ENCODE results near the gene EPHA3. TPM values are rescaled to one million over a fixed set of nuclear protein-coding genes. Genes with fewer than 3 reads are reported as not detected.

Gene EPHA3
- total RNA-seq, 4 donors from 2014 or later: 0.36 to 1.8 (median 0.90) TPM

GRCh38 chr3:89434621-89435380 lies 327.4 kb downstream of the EPHA3 start:
- Histone ChIP-seq H3K9me3 (no peaks in the 10 kb centered on the region), H3K4me3 (no peak overlapping the region), H3K4me1 (no peaks in the 10 kb centered on the region), H3K27ac (no peak overlapping the region), H3K27me3 (no peaks in the 10 kb centered on the region), H3K36me3 (no peaks in the 10 kb centered on the region)
- no peak for DNase-seq
- ATAC-seq: no peak
- in situ Hi-C loops (cut with MboI; ENCODE audit: low sequenced_read_pairs in 4 of 4) (no loop called here), intact Hi-C loops (cut with DNase I; ENCODE audit: low total_unique reads) (no loop called here)
- TF ChIP-seq CTCF (IDR thresholded peaks at IDR 0.05 in 4 of 5, conservative IDR thresholded peaks at IDR 0.05 in 1 of 5) (no peak), POLR2A (IDR thresholded peaks at IDR 0.05) (no peak)

- in situ Hi-C loops (cut with MboI; ENCODE audit: low sequenced_read_pairs in 4 of 4): no loop called here
- no peak for ATAC-seq
- no peak for TF ChIP-seq CTCF (IDR thresholded peaks at IDR 0.05 in 4 of 5, conservative IDR thresholded peaks at IDR 0.05 in 1 of 5)
- TF ChIP-seq POLR2A (IDR thresholded peaks at IDR 0.05): no peak
- H3K4me3 ChIP-seq: no peak overlapping the region
- H3K27me3 ChIP-seq: no peaks in the 10 kb centered on the region
- no peaks in the 10 kb centered on the region for H3K9me3 ChIP-seq
- no peaks in the 10 kb centered on the region for H3K4me1 ChIP-seq
- no peaks in the 10 kb centered on the region for H3K36me3 ChIP-seq
- intact Hi-C loops (cut with DNase I; ENCODE audit: low total_unique reads): no loop called here
- DNase-seq: no peak
- no peak overlapping the region for H3K27ac ChIP-seq
These were observed 329.4 kb downstream of the EPHA3 start for GRCh38 chr3:89436846-89437245.

GRCh38 chr3:89440386-89440785 lies 333.0 kb downstream of the EPHA3 start:
- no peaks in the 10 kb centered on the region for H3K4me1 ChIP-seq
- H3K27ac ChIP-seq: no peak overlapping the region
- H3K4me3 ChIP-seq: no peak overlapping the region
- DNase-seq: no peak
- no peaks in the 10 kb centered on the region for H3K9me3 ChIP-seq
- intact Hi-C loops (cut with DNase I; ENCODE audit: low total_unique reads): no loop called here
- TF ChIP-seq POLR2A (IDR thresholded peaks at IDR 0.05): no peak
- no peak for ATAC-seq
- no peaks in the 10 kb centered on the region for H3K27me3 ChIP-seq
- no peaks in the 10 kb centered on the region for H3K36me3 ChIP-seq
- in situ Hi-C loops (cut with MboI; ENCODE audit: low sequenced_read_pairs in 4 of 4): no loop called here

- intact Hi-C loops (cut with DNase I; ENCODE audit: low total_unique reads): no loop called here
- ATAC-seq (no peak), DNase-seq (no peak)
- TF ChIP-seq CTCF (IDR thresholded peaks at IDR 0.05 in 4 of 5, conservative IDR thresholded peaks at IDR 0.05 in 1 of 5): no peak
- no peak for TF ChIP-seq POLR2A (IDR thresholded peaks at IDR 0.05)
- no peaks in the 10 kb centered on the region for H3K27me3 ChIP-seq
- H3K4me1 ChIP-seq: no peaks in the 10 kb centered on the region
- in situ Hi-C loops (cut with MboI; ENCODE audit: low sequenced_read_pairs in 4 of 4): no loop called here
- H3K9me3 ChIP-seq: no peaks in the 10 kb centered on the region
- no peaks in the 10 kb centered on the region for H3K36me3 ChIP-seq
- no peak overlapping the region for H3K4me3 ChIP-seq
- no peak overlapping the region for H3K27ac ChIP-seq
These were observed 333.7 kb downstream of the EPHA3 start for GRCh38 chr3:89441141-89441540.

GRCh38 chr3:89446593-89446992 lies 339.2 kb downstream of the EPHA3 start:
- H3K9me3 ChIP-seq: no peaks in the 10 kb centered on the region
- H3K4me3 ChIP-seq: no peak overlapping the region
- intact Hi-C loops (cut with DNase I; ENCODE audit: low total_unique reads) (no loop called here), in situ Hi-C loops (cut with MboI; ENCODE audit: low sequenced_read_pairs in 4 of 4) (no loop called here)
- H3K27ac ChIP-seq: no peak overlapping the region
- TF ChIP-seq CTCF (IDR thresholded peaks at IDR 0.05 in 4 of 5, conservative IDR thresholded peaks at IDR 0.05 in 1 of 5): no peak
- TF ChIP-seq POLR2A (IDR thresholded peaks at IDR 0.05): no peak
- no peaks in the 10 kb centered on the region for H3K4me1 ChIP-seq
- H3K27me3 ChIP-seq: no peaks in the 10 kb centered on the region
- ATAC-seq: no peak
- no peak for DNase-seq
- no peaks in the 10 kb centered on the region for H3K36me3 ChIP-seq

Measured in gastrocnemius medialis (tissue), 4 donors.